HepG2 (cell line): ENCODE results near the gene IFT172. TPM values are rescaled to one million over a fixed set of nuclear protein-coding genes. Genes with fewer than 3 reads are reported as not detected.

Source experiments
- GPN1 ChIP-seq: sonication (generic); formaldehyde crosslinking; IDR thresholded peaks from 2 replicates; pipeline ENCODE4 v1.5.1; 2020; ENCODE audit warnings: missing genetic modification reagents, borderline replicate concordance
- KAT7 ChIP-seq: IDR thresholded peaks from 2 replicates; pipeline ENCODE4 v1.6.1; 2018; ENCODE audit warnings: borderline replicate concordance, missing compliant biosample characterization
- NCOR1 ChIP-seq: fragments of 200-600 bp; sonication (generic); IDR thresholded peaks from 2 replicates; pipeline ENCODE4 v1.7.0; 2017; ENCODE audit warnings: antibody characterized with exemption, low read length, borderline replicate concordance
- NFIC ChIP-seq: IDR thresholded peaks from 2 replicates; pipeline ENCODE4 v1.6.1; 2012; ENCODE audit warnings: mild to moderate bottlenecking, low read length, inconsistent platforms
- RAD21 ChIP-seq: fragments of 450-650 bp; formaldehyde crosslinking; IDR thresholded peaks from 2 replicates; pipeline ENCODE4 v1.5.0; 2020; ENCODE audit warnings: mild to moderate bottlenecking
- TBP ChIP-seq: sonication (generic); formaldehyde crosslinking; IDR thresholded peaks from 2 replicates; pipeline ENCODE4 v1.5.0; 2020; ENCODE audit warnings: missing genetic modification reagents
- ZNF180 ChIP-seq: sonication (generic); formaldehyde crosslinking; IDR thresholded peaks from 2 replicates; pipeline ENCODE4 v1.4.0; 2020; ENCODE audit warnings: low read depth, missing genetic modification reagents, borderline replicate concordance
- ZNF678 ChIP-seq: sonication (generic); formaldehyde crosslinking; IDR thresholded peaks from 2 replicates; pipeline ENCODE4 v1.4.0; 2020; ENCODE audit warnings: mild to moderate bottlenecking, missing genetic modification reagents
- ZNF747 ChIP-seq: sonication (generic); formaldehyde crosslinking; IDR thresholded peaks from 2 replicates; pipeline ENCODE4 v1.8.1; 2023; ENCODE audit warnings: missing genetic modification reagents, mild to moderate bottlenecking, borderline replicate concordance
- ZNF766 ChIP-seq: sonication (generic); formaldehyde crosslinking; IDR thresholded peaks from 2 replicates; pipeline ENCODE4 v1.5.0; 2020; ENCODE audit warnings: missing genetic modification reagents, borderline replicate concordance
- polyA plus RNA-seq, 8 experiments: library from polyadenylated mRNA; depleted of rRNA in 3 of 8; stranded (reverse) in 7 of 8; unstranded in 1 of 8; fragments of >200 nt; fragmentation: Illumina TruSeq in 4 of 8; extraction: Trizol in 4 of 8; gene quantifications; 2 replicates each; pipeline versions ENCODE4 v1.2.1 to v1.2.3, GENCODE V29; 2011 to 2016; ENCODE audit warnings: low read depth in 4 of 8, missing spikeins in 1 of 8, mixed read lengths in 1 of 8; ENCODE audit not compliant: insufficient read depth in 1 of 8
- total RNA-seq, 5 experiments: library from RNA; depleted of rRNA; stranded (reverse); fragments of >200 nt; fragmentation: Illumina TruSeq; extraction: Trizol; gene quantifications; 2 replicates each; pipeline ENCODE4 v1.2.3, GENCODE V29; 2016; ENCODE audit warnings: low read depth in 1 of 5
- TF ChIP-seq, protein P1 (sequence below): sonication (generic); formaldehyde crosslinking; IDR thresholded peaks from 2 replicates; pipeline ENCODE4 v1.5.0; 2020; ENCODE audit warnings: mild to moderate bottlenecking, missing genetic modification reagents
- TF ChIP-seq, protein P2 (sequence below): sonication (generic); formaldehyde crosslinking; IDR thresholded peaks from 2 replicates; pipeline ENCODE4 v1.5.0; 2020; ENCODE audit warnings: mild to moderate bottlenecking, missing genetic modification reagents
- TF ChIP-seq, protein P3 (sequence below): sonication (generic); formaldehyde crosslinking; IDR thresholded peaks from 2 replicates; pipeline ENCODE4 v1.5.0; 2020; ENCODE audit warnings: mild to moderate bottlenecking, missing genetic modification reagents, borderline replicate concordance

The IFT172 gene
- total and polyA plus RNA-seq, 2 of the 13 experiments (the other 11 are each of a cell fraction or from before 2014, with no cell fraction given), result 21.6 to 35.7 TPM

DNA sequence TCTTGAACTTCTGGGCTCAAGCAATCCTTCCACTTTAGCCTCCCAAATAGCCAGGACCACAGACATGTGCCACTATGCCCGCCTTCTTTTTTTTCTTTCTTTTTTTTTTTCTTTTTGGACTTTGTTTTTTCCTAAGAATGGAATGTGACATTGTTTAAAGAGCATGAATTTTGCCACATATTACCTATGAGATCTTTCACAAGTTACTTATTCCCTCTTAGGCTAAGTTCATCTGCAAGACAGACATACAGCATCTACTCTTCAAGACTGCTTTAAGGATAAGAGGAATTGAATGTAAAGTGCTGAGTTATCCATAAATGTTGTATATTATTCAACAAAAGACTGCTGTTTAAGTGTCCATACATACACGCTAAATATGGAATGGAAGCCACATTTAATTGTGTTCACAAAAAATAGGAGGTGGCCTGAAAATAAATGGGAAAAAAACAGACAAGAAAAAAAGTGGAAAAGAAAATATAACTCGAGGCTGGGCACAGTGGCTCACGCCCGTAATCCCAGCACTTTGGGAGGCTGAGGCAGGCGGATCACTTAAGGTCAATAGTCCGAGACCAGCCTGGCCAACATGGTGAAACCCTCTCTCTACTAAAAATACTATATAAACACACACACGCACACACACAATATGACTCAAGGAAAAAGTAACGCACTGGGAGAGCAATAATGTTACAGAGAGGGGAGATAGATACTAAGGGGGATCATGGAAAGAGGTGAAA, 77.0 kb downstream of the IFT172 start (continued):
- no peak for TF ChIP-seq KAT7 (CRISPR knock-in tag)
- TF ChIP-seq, protein P1, sequence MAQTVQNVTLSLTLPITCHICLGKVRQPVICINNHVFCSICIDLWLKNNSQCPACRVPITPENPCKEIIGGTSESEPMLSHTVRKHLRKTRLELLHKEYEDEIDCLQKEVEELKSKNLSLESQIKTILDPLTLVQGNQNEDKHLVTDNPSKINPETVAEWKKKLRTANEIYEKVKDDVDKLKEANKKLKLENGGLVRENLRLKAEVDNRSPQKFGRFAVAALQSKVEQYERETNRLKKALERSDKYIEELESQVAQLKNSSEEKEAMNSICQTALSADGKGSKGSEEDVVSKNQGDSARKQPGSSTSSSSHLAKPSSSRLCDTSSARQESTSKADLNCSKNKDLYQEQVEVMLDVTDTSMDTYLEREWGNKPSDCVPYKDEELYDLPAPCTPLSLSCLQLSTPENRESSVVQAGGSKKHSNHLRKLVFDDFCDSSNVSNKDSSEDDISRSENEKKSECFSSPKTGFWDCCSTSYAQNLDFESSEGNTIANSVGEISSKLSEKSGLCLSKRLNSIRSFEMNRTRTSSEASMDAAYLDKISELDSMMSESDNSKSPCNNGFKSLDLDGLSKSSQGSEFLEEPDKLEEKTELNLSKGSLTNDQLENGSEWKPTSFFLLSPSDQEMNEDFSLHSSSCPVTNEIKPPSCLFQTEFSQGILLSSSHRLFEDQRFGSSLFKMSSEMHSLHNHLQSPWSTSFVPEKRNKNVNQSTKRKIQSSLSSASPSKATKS (CRISPR knock-in tag), result peak; percentile 3; the same call in 1 of the 2 replicates
- TF ChIP-seq ZNF678 (CRISPR knock-in tag), result no peak
- no peak for TF ChIP-seq TBP (CRISPR knock-in tag)
- TF ChIP-seq ZNF747 (CRISPR knock-in tag), result no peak
- TF ChIP-seq NCOR1, result peak; percentile 82
- TF ChIP-seq ZNF766 (CRISPR knock-in tag), result no peak
- TF ChIP-seq ZNF180 (CRISPR knock-in tag), result no peak
- TF ChIP-seq, protein P2, sequence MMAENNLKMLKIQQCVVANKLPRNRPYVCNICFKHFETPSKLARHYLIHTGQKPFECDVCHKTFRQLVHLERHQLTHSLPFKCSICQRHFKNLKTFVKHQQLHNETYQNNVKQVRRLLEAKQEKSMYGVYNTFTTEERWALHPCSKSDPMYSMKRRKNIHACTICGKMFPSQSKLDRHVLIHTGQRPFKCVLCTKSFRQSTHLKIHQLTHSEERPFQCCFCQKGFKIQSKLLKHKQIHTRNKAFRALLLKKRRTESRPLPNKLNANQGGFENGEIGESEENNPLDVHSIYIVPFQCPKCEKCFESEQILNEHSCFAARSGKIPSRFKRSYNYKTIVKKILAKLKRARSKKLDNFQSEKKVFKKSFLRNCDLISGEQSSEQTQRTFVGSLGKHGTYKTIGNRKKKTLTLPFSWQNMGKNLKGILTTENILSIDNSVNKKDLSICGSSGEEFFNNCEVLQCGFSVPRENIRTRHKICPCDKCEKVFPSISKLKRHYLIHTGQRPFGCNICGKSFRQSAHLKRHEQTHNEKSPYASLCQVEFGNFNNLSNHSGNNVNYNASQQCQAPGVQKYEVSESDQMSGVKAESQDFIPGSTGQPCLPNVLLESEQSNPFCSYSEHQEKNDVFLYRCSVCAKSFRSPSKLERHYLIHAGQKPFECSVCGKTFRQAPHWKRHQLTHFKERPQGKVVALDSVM, result 0 out of 2 replicates have a peak, but pooled peaks have one; percentile 27
- TF ChIP-seq, protein P3, sequence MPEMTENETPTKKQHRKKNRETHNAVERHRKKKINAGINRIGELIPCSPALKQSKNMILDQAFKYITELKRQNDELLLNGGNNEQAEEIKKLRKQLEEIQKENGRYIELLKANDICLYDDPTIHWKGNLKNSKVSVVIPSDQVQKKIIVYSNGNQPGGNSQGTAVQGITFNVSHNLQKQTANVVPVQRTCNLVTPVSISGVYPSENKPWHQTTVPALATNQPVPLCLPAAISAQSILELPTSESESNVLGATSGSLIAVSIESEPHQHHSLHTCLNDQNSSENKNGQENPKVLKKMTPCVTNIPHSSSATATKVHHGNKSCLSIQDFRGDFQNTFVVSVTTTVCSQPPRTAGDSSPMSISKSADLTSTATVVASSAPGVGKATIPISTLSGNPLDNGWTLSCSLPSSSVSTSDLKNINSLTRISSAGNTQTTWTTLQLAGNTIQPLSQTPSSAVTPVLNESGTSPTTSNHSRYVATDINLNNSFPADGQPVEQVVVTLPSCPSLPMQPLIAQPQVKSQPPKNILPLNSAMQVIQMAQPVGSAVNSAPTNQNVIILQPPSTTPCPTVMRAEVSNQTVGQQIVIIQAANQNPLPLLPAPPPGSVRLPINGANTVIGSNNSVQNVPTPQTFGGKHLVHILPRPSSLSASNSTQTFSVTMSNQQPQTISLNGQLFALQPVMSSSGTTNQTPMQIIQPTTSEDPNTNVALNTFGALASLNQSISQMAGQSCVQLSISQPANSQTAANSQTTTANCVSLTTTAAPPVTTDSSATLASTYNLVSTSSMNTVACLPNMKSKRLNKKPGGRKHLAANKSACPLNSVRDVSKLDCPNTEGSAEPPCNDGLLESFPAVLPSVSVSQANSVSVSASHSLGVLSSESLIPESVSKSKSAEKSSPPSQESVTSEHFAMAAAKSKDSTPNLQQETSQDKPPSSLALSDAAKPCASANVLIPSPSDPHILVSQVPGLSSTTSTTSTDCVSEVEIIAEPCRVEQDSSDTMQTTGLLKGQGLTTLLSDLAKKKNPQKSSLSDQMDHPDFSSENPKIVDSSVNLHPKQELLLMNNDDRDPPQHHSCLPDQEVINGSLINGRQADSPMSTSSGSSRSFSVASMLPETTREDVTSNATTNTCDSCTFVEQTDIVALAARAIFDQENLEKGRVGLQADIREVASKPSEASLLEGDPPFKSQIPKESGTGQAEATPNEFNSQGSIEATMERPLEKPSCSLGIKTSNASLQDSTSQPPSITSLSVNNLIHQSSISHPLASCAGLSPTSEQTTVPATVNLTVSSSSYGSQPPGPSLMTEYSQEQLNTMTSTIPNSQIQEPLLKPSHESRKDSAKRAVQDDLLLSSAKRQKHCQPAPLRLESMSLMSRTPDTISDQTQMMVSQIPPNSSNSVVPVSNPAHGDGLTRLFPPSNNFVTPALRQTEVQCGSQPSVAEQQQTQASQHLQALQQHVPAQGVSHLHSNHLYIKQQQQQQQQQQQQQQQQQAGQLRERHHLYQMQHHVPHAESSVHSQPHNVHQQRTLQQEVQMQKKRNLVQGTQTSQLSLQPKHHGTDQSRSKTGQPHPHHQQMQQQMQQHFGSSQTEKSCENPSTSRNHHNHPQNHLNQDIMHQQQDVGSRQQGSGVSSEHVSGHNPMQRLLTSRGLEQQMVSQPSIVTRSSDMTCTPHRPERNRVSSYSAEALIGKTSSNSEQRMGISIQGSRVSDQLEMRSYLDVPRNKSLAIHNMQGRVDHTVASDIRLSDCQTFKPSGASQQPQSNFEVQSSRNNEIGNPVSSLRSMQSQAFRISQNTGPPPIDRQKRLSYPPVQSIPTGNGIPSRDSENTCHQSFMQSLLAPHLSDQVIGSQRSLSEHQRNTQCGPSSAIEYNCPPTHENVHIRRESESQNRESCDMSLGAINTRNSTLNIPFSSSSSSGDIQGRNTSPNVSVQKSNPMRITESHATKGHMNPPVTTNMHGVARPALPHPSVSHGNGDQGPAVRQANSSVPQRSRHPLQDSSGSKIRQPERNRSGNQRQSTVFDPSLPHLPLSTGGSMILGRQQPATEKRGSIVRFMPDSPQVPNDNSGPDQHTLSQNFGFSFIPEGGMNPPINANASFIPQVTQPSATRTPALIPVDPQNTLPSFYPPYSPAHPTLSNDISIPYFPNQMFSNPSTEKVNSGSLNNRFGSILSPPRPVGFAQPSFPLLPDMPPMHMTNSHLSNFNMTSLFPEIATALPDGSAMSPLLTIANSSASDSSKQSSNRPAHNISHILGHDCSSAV, result 0 out of 2 replicates have a peak, but pooled peaks have one; percentile 50
- TF ChIP-seq NFIC, result peak; percentile 51; the same call in 1 of the 2 replicates
- no peak for TF ChIP-seq GPN1
- peak; percentile 8; the same call in 1 of the 2 replicates for TF ChIP-seq RAD21 (CRISPR knock-in tag)
